A549 treated with AZD2906 at 1 μM for 4 hours (cell line): ENCODE measurements around the gene ABHD17A. TPM values are rescaled to one million over a fixed set of nuclear protein-coding genes. Genes with fewer than 3 reads are reported as not detected.

Experiments
- total RNA-seq: library from RNA; stranded (reverse); fragments of 200-300 nt; extraction: Qiagen RNA extraction; gene quantifications from 5 replicates; pipeline ENCODE4 v1.2.3, GENCODE V29; 2022

ABHD17A gene
- total RNA-seq = 20.2 to 40.3 TPM (median 37.9 TPM) in 5 replicates

GRCh38 chr19:1885398-1886119, at the start of gene ABHD17A:
Gene ABHD17A, minus strand, starts transcription at chr19:1885496. Its CDS starts 3,930 bp downstream, at chr19:1881566.

GRCh38 chr19:1905110-1905862, 20.0 kb upstream of the ABHD17A start, which contains the start of the genes ADAT3 and SCAMP4:
Gene ADAT3, plus strand, starts transcription at chr19:1905399. Its CDS starts 6,649 bp downstream, at chr19:1912048.
Gene SCAMP4, plus strand, starts transcription at chr19:1905399. Its CDS starts 9,621 bp downstream, at chr19:1915020.

GRCh38 chr19:1863328-1863637, 22.0 kb downstream of the ABHD17A start, which contains the start of gene KLF16:
Gene KLF16, minus strand, starts transcription at chr19:1863579. Its CDS starts 82 bp downstream, at chr19:1863497.

GRCh38 chr19:1848399-1849131, 36.7 kb downstream of the ABHD17A start, which contains the start of gene REXO1:
Gene REXO1, minus strand, starts transcription at chr19:1848483. Its CDS starts 125 bp downstream, at chr19:1848358.

Other genes with a start within 250 kb of the ABHD17A start
- 51.1 to 71.0 TPM (median 65.6 TPM) in 5 replicates for gene TCF3, start 232.9 kb downstream of the ABHD17A start, total RNA-seq
- 0.01 to 0.02 TPM (median 0.02 TPM) in 3 of 5 replicates, not detected in the others for gene ONECUT3, start 132.0 kb downstream of the ABHD17A start, total RNA-seq
- 1.9 to 3.7 TPM (median 3.1 TPM) in 5 replicates for gene ATP8B3, start 73.2 kb downstream of the ABHD17A start, total RNA-seq
- 15.3 to 21.2 TPM (median 18.9 TPM) in 5 replicates for gene REXO1, start 37.0 kb downstream of the ABHD17A start, total RNA-seq
- gene KLF16, start 21.9 kb downstream of the ABHD17A start, total RNA-seq = 18.2 to 33.0 TPM (median 30.7 TPM) in 5 replicates
- gene ADAT3, start 19.9 kb upstream of the ABHD17A start, total RNA-seq = 2.1 to 6.7 TPM (median 5.2 TPM) in 5 replicates
- gene SCAMP4, start 19.9 kb upstream of the ABHD17A start, total RNA-seq = 48.6 to 80.5 TPM (median 50.9 TPM) in 5 replicates
- gene CSNK1G2, start 55.7 kb upstream of the ABHD17A start, total RNA-seq = 33.7 to 51.8 TPM (median 47.3 TPM) in 5 replicates
- 34.0 to 49.1 TPM (median 45.1 TPM) in 5 replicates for gene BTBD2, start 130.2 kb upstream of the ABHD17A start, total RNA-seq
- gene MKNK2, start 165.7 kb upstream of the ABHD17A start, total RNA-seq = 45.9 to 79.0 TPM (median 71.3 TPM) in 5 replicates
- gene MOB3A, start 210.8 kb upstream of the ABHD17A start, total RNA-seq = 13.3 to 15.2 TPM (median 14.0 TPM) in 5 replicates
- gene IZUMO4, start 211.4 kb upstream of the ABHD17A start, total RNA-seq = 0.41 to 0.98 TPM (median 0.79 TPM) in 5 replicates